Sigmoid colon (tissue), 7 donors: ENCODE measurements around the gene ZNF507. TPM values are rescaled to one million over a fixed set of nuclear protein-coding genes. Genes with fewer than 3 reads are reported as not detected.

Experiments used
- DNase-seq: peaks from one replicate; pipeline ENCODE4 v3.0.0-alpha.2; 2019
- H3K27ac ChIP-seq, 4 donors: fragments of 200-600 bp; sonication (generic); one replicate each; pipeline ENCODE4 v1.5.1; 2016 to 2019; ENCODE audit warnings: mild to moderate bottlenecking in 1 of 4
- H3K27me3 ChIP-seq, 3 donors: fragments of 200-600 bp; sonication (generic); one replicate each; pipeline ENCODE4 v1.5.1; 2019; ENCODE audit warnings: mild to moderate bottlenecking in 1 of 3
- H3K36me3 ChIP-seq, 4 donors: fragments of 200-600 bp; sonication (generic); one replicate each; pipeline ENCODE4 v1.5.1; 2016 to 2019
- H3K4me1 ChIP-seq, 4 donors: fragments of 200-600 bp; sonication (generic); one replicate each; pipeline ENCODE4 v1.5.1; 2017 to 2019
- H3K4me3 ChIP-seq, 4 donors: fragments of 200-600 bp; sonication (generic); one replicate each; pipeline ENCODE4 v1.5.1; 2017 to 2019; ENCODE audit warnings: mild to moderate bottlenecking in 2 of 4, moderate library complexity in 1 of 4
- H3K9me3 ChIP-seq, 4 donors: fragments of 200-600 bp in 3 of 4; sonication (generic) in 3 of 4; one replicate each; pipeline versions ENCODE4 v1.5.1 to v1.6.1; 2013 to 2019
- CTCF ChIP-seq, 4 experiments: fragments of 450-650 bp in 3 of 4; fragments of 200-600 bp in 1 of 4; IDR thresholded peaks; one replicate each; pipeline ENCODE4 v1.5.1; 2016 to 2019; ENCODE audit warnings: antibody characterized with exemption in 4 of 4, mild to moderate bottlenecking in 3 of 4, moderate library complexity in 2 of 4
- EP300 ChIP-seq, 4 donors: sonication (generic); formaldehyde crosslinking; IDR thresholded peaks; one replicate each; pipeline ENCODE4 v1.6.1; 2017; ENCODE audit warnings: antibody characterized with exemption in 4 of 4
- POLR2A ChIP-seq, 2 donors: fragments of 450-650 bp; IDR thresholded peaks; one replicate each; pipeline ENCODE4 v1.6.1; 2016; ENCODE audit warnings: antibody characterized with exemption in 2 of 2, mild to moderate bottlenecking in 2 of 2, moderate library complexity in 2 of 2
- POLR2AphosphoS5 ChIP-seq, 4 donors: sonication (generic); formaldehyde crosslinking; IDR thresholded peaks; one replicate each; pipeline ENCODE4 v1.6.1; 2017; ENCODE audit warnings: antibody characterized with exemption in 4 of 4
- WGBS, 2 donors: extraction: QIAGEN DNeasy Blood & Tissue Kit; methylation state at CpG; one replicate each; pipeline ENCODE4 v1.1.7; 2013; 5-methylcytosine and 5-hydroxymethylcytosine counted together
- intact Hi-C: fragments of 100-400 bp; cut with DNase I; formaldehyde crosslinking; loops from one replicate; pipeline ENCODE4 v1.15.1; 2023
- polyA plus RNA-seq, 3 donors: library from polyadenylated mRNA; stranded (reverse); fragments of 200-250 nt; gene quantifications; one replicate each; pipeline ENCODE4 v1.2.3, GENCODE V29; 2013
- total RNA-seq, 4 donors: library from RNA; depleted of rRNA; stranded (reverse); fragments of >200 nt; gene quantifications; one replicate each; pipeline ENCODE4 v1.1.0, GENCODE V29; 2016
- donor health status: healthy with polysubstance abuse.
- donor health status: Bipolar disorder and iron deficiency.
- donor health status: healthy.

ZNF507 gene
- total and polyA plus RNA-seq, 7 donors, result 2.1 to 27.1 (median 19.3) TPM

GRCh38 chr19:32307591-32307990, 37.8 kb upstream of the ZNF507 start:
- Histone ChIP-seq H3K36me3 (no peaks in the 10 kb centered on the region), H3K27me3 (no peaks in the 10 kb centered on the region), H3K4me1 (no peaks in the 10 kb centered on the region), H3K4me3 (no peak overlapping the region), H3K9me3 (peaks cover 0 to 8% (median 1%) of the 10 kb centered on the region in 4 donors), H3K27ac (no peak overlapping the region)
- intact Hi-C loops, result no loop called here
- 82 to 88% methylated on average over 5 of the region's 5 CpGs for WGBS, 2 donors
- TF ChIP-seq EP300 (IDR thresholded peaks at IDR 0.05) (no peak), CTCF (IDR thresholded peaks at IDR 0.05) (no peak), POLR2A (IDR thresholded peaks at IDR 0.05) (no peak)
- no peak for DNase-seq

GRCh38 chr19:32308431-32309077, 36.9 kb upstream of the ZNF507 start:
- H3K4me1 ChIP-seq, result no peaks in the 10 kb centered on the region
- no peak overlapping the region for H3K27ac ChIP-seq
- no peak for DNase-seq
- TF ChIP-seq EP300 (IDR thresholded peaks at IDR 0.05) (no peak), POLR2A (IDR thresholded peaks at IDR 0.05) (no peak), POLR2AphosphoS5 (IDR thresholded peaks at IDR 0.05) (no peak), CTCF (IDR thresholded peaks at IDR 0.05) (no peak)
- intact Hi-C loops, result no loop called here
- H3K27me3 ChIP-seq, result no peaks in the 10 kb centered on the region
- peaks cover 0 to 2% (median 0%) of the 10 kb centered on the region in 4 donors for H3K9me3 ChIP-seq
- H3K4me3 ChIP-seq, result no peak overlapping the region
- WGBS, 2 donors, result 64 to 70% methylated on average over 8 of the region's 8 CpGs
- no peaks in the 10 kb centered on the region for H3K36me3 ChIP-seq

- Histone ChIP-seq H3K27ac (no peak overlapping the region), H3K27me3 (no peaks in the 10 kb centered on the region), H3K4me3 (no peak overlapping the region), H3K36me3 (no peaks in the 10 kb centered on the region), H3K9me3 (no peaks in the 10 kb centered on the region), H3K4me1 (no peaks in the 10 kb centered on the region)
- DNase-seq, result no peak
- TF ChIP-seq POLR2AphosphoS5 (IDR thresholded peaks at IDR 0.05) (no peak), POLR2A (IDR thresholded peaks at IDR 0.05) (no peak), EP300 (IDR thresholded peaks at IDR 0.05) (no peak), CTCF (IDR thresholded peaks at IDR 0.05) (no peak)
- intact Hi-C loops, result no loop called here
- WGBS, 2 donors, result 70 to 75% methylated on average over 29 of the region's 29 CpGs
Observed at GRCh38 chr19:32309711-32310390, 35.6 kb upstream of the ZNF507 start.

GRCh38 chr19:32311371-32311770, 34.0 kb upstream of the ZNF507 start:
- no peak for DNase-seq
- intact Hi-C loops, result no loop called here
- TF ChIP-seq POLR2A (IDR thresholded peaks at IDR 0.05) (no peak), POLR2AphosphoS5 (IDR thresholded peaks at IDR 0.05) (no peak), EP300 (IDR thresholded peaks at IDR 0.05) (no peak), CTCF (IDR thresholded peaks at IDR 0.05) (no peak)
- no peaks in the 10 kb centered on the region for H3K27me3 ChIP-seq
- no peaks in the 10 kb centered on the region for H3K4me1 ChIP-seq
- H3K27ac ChIP-seq, result no peak overlapping the region
- no peaks in the 10 kb centered on the region for H3K9me3 ChIP-seq
- no peak overlapping the region for H3K4me3 ChIP-seq
- no peaks in the 10 kb centered on the region for H3K36me3 ChIP-seq
- WGBS, 2 donors, result 90 to 92% methylated on average over 10 of the region's 10 CpGs
